DND-41 (cell line): ENCODE measurements around the gene KIAA1328.

Source experiments
- ATAC-seq: fragments of 200-7000 bp; cut with Tn5 transposase; 3 replicates; pipeline ENCODE4 v1.9.1; 2021; ENCODE audit warnings: low read depth; ENCODE audit not compliant: insufficient read depth
- DNase-seq: peaks from one replicate; pipeline ENCODE4 v3.0.0-alpha.2; 2020
- H2AFZ ChIP-seq: 2 replicates; pipeline ENCODE4 v1.6.0; 2012; ENCODE audit warnings: low read depth, low read length
- H3K27ac ChIP-seq: 2 replicates; pipeline ENCODE4 v1.5.1; 2012; ENCODE audit warnings: low read length, inconsistent platforms
- H3K27me3 ChIP-seq: fragments of 200-600 bp; sonication (generic); 2 replicates; pipeline ENCODE4 v1.6.0; 2012; ENCODE audit warnings: low read length, mild to moderate bottlenecking, inconsistent platforms; ENCODE audit not compliant: insufficient read depth, poor library complexity
- H3K36me3 ChIP-seq: 2 replicates; pipeline ENCODE4 v1.5.1; 2012; ENCODE audit warnings: low read length, inconsistent platforms; ENCODE audit not compliant: insufficient read depth
- H3K4me1 ChIP-seq: 2 replicates; pipeline ENCODE4 v1.5.1; 2012; ENCODE audit warnings: mild to moderate bottlenecking, low read length; ENCODE audit not compliant: insufficient read depth
- H3K4me2 ChIP-seq: 2 replicates; pipeline ENCODE4 v1.6.0; 2012; ENCODE audit warnings: mild to moderate bottlenecking, moderate library complexity, low read length, inconsistent platforms; ENCODE audit not compliant: insufficient read depth
- H3K4me3 ChIP-seq, 2 experiments: fragments of 200-600 bp in 1 of 2; shearing (Covaris generic) in 1 of 2; 2 replicates each; pipeline ENCODE4 v1.5.1; 2012 to 2016; ENCODE audit warnings: inconsistent platforms in 2 of 2, low read length in 2 of 2, mild to moderate bottlenecking in 2 of 2, low read depth in 1 of 2, moderate library complexity in 1 of 2
- H3K79me2 ChIP-seq: 2 replicates; pipeline ENCODE4 v1.6.0; 2012; ENCODE audit warnings: low read length, inconsistent platforms; ENCODE audit not compliant: insufficient read depth
- H3K9ac ChIP-seq: 2 replicates; pipeline ENCODE4 v1.6.0; 2012; ENCODE audit warnings: low read depth, mild to moderate bottlenecking, inconsistent platforms, low read length, moderate library complexity
- H3K9me3 ChIP-seq: 2 replicates; pipeline ENCODE4 v1.5.1; 2012; ENCODE audit warnings: low read length, moderate library complexity, mild to moderate bottlenecking, inconsistent platforms; ENCODE audit not compliant: insufficient read depth, severe bottlenecking
- H4K20me1 ChIP-seq: 2 replicates; pipeline ENCODE4 v1.6.0; 2012; ENCODE audit warnings: low read length; ENCODE audit not compliant: insufficient read depth
- CTCF ChIP-seq: IDR thresholded peaks from 2 replicates; pipeline ENCODE4 v1.5.1; 2012; ENCODE audit warnings: borderline replicate concordance, low read length, moderate library complexity, mild to moderate bottlenecking; ENCODE audit not compliant: poor library complexity, severe bottlenecking; ENCODE audit errors: extremely low read depth
- EZH2 ChIP-seq: IDR thresholded peaks from 3 replicates; pipeline ENCODE4 v1.6.1; 2012; ENCODE audit warnings: borderline replicate concordance, low read depth, mild to moderate bottlenecking, moderate library complexity, low read length, inconsistent platforms; ENCODE audit not compliant: severe bottlenecking

KIAA1328 gene

GRCh38 chr18:36850527-36851201 lies 21.7 kb downstream of the KIAA1328 start:
- Histone ChIP-seq H4K20me1 (no peaks in the 10 kb centered on the region), H3K9me3 (peaks cover 6% of the 10 kb centered on the region), H3K27me3 (no peaks in the 10 kb centered on the region), H3K36me3 (peaks cover 9% of the 10 kb centered on the region; the same call in 1 of the 2 replicates), H3K4me1 (no peaks in the 10 kb centered on the region), H3K4me2 (no peak overlapping the region), H3K27ac (no peak overlapping the region), H3K9ac (no peak overlapping the region), H2AFZ (no peak overlapping the region), H3K79me2 (no peaks in the 10 kb centered on the region), H3K4me3 (no peak overlapping the region)
- DNase-seq (no peak), ATAC-seq (peak; percentile 48; the same call in 1 of the 3 replicates)
- no peak for TF ChIP-seq EZH2
- no peak for TF ChIP-seq CTCF

- H3K9me3 ChIP-seq, result peaks cover 6% of the 10 kb centered on the region
- H3K9ac ChIP-seq, result no peak overlapping the region
- H3K36me3 ChIP-seq, result peaks cover 9% of the 10 kb centered on the region; the same call in 1 of the 2 replicates
- TF ChIP-seq CTCF (no peak), EZH2 (no peak)
- no peak for ATAC-seq
- H4K20me1 ChIP-seq, result no peaks in the 10 kb centered on the region
- H3K79me2 ChIP-seq, result no peaks in the 10 kb centered on the region
- no peaks in the 10 kb centered on the region for H3K27me3 ChIP-seq
- H3K4me3 ChIP-seq, result no peak overlapping the region
- H3K4me1 ChIP-seq, result no peaks in the 10 kb centered on the region
- no peak overlapping the region for H3K27ac ChIP-seq
- H3K4me2 ChIP-seq, result no peak overlapping the region
- no peak overlapping the region for H2AFZ ChIP-seq
- DNase-seq, result no peak
Observed at GRCh38 chr18:36851202-36851590, 22.3 kb downstream of the KIAA1328 start.

GRCh38 chr18:36856815-36857214 lies 27.9 kb downstream of the KIAA1328 start:
- no peak overlapping the region for H3K4me3 ChIP-seq
- no peak for ATAC-seq
- H3K9me3 ChIP-seq, result peaks cover 6% of the 10 kb centered on the region
- no peak overlapping the region for H3K4me2 ChIP-seq
- no peaks in the 10 kb centered on the region for H3K79me2 ChIP-seq
- H3K4me1 ChIP-seq, result no peaks in the 10 kb centered on the region
- TF ChIP-seq EZH2 (no peak), CTCF (no peak)
- H3K36me3 ChIP-seq, result peaks cover 9% of the 10 kb centered on the region; the same call in 1 of the 2 replicates
- H3K27ac ChIP-seq, result no peak overlapping the region
- H3K27me3 ChIP-seq, result no peaks in the 10 kb centered on the region
- H3K9ac ChIP-seq, result no peak overlapping the region
- no peak overlapping the region for H2AFZ ChIP-seq
- DNase-seq, result no peak
- no peaks in the 10 kb centered on the region for H4K20me1 ChIP-seq
